DND-41 (cell line): ENCODE data around the gene NPTN.

Source experiments
- ATAC-seq: fragments of 200-7000 bp; cut with Tn5 transposase; 3 replicates; pipeline ENCODE4 v1.9.1; 2021; ENCODE audit warnings: low read depth; ENCODE audit not compliant: insufficient read depth
- DNase-seq: peaks from one replicate; pipeline ENCODE4 v3.0.0-alpha.2; 2020
- H2AFZ ChIP-seq: 2 replicates; pipeline ENCODE4 v1.6.0; 2012; ENCODE audit warnings: low read depth, low read length
- H3K27ac ChIP-seq: 2 replicates; pipeline ENCODE4 v1.5.1; 2012; ENCODE audit warnings: low read length, inconsistent platforms
- H3K27me3 ChIP-seq: fragments of 200-600 bp; sonication (generic); 2 replicates; pipeline ENCODE4 v1.6.0; 2012; ENCODE audit warnings: low read length, mild to moderate bottlenecking, inconsistent platforms; ENCODE audit not compliant: insufficient read depth, poor library complexity
- H3K36me3 ChIP-seq: 2 replicates; pipeline ENCODE4 v1.5.1; 2012; ENCODE audit warnings: low read length, inconsistent platforms; ENCODE audit not compliant: insufficient read depth
- H3K4me1 ChIP-seq: 2 replicates; pipeline ENCODE4 v1.5.1; 2012; ENCODE audit warnings: mild to moderate bottlenecking, low read length; ENCODE audit not compliant: insufficient read depth
- H3K4me2 ChIP-seq: 2 replicates; pipeline ENCODE4 v1.6.0; 2012; ENCODE audit warnings: mild to moderate bottlenecking, moderate library complexity, low read length, inconsistent platforms; ENCODE audit not compliant: insufficient read depth
- H3K4me3 ChIP-seq, 2 experiments: fragments of 200-600 bp in 1 of 2; shearing (Covaris generic) in 1 of 2; 2 replicates each; pipeline ENCODE4 v1.5.1; 2012 to 2016; ENCODE audit warnings: inconsistent platforms in 2 of 2, low read length in 2 of 2, mild to moderate bottlenecking in 2 of 2, low read depth in 1 of 2, moderate library complexity in 1 of 2
- H3K79me2 ChIP-seq: 2 replicates; pipeline ENCODE4 v1.6.0; 2012; ENCODE audit warnings: low read length, inconsistent platforms; ENCODE audit not compliant: insufficient read depth
- H3K9ac ChIP-seq: 2 replicates; pipeline ENCODE4 v1.6.0; 2012; ENCODE audit warnings: low read depth, mild to moderate bottlenecking, inconsistent platforms, low read length, moderate library complexity
- H3K9me3 ChIP-seq: 2 replicates; pipeline ENCODE4 v1.5.1; 2012; ENCODE audit warnings: low read length, moderate library complexity, mild to moderate bottlenecking, inconsistent platforms; ENCODE audit not compliant: insufficient read depth, severe bottlenecking
- H4K20me1 ChIP-seq: 2 replicates; pipeline ENCODE4 v1.6.0; 2012; ENCODE audit warnings: low read length; ENCODE audit not compliant: insufficient read depth
- EZH2 ChIP-seq: IDR thresholded peaks from 3 replicates; pipeline ENCODE4 v1.6.1; 2012; ENCODE audit warnings: borderline replicate concordance, low read depth, mild to moderate bottlenecking, moderate library complexity, low read length, inconsistent platforms; ENCODE audit not compliant: severe bottlenecking
- TF ChIP-seq, protein P1 (sequence below): IDR thresholded peaks from 2 replicates; pipeline ENCODE4 v1.5.1; 2012; ENCODE audit warnings: borderline replicate concordance, low read length, moderate library complexity, mild to moderate bottlenecking; ENCODE audit not compliant: poor library complexity, severe bottlenecking; ENCODE audit errors: extremely low read depth

Gene NPTN

DNA sequence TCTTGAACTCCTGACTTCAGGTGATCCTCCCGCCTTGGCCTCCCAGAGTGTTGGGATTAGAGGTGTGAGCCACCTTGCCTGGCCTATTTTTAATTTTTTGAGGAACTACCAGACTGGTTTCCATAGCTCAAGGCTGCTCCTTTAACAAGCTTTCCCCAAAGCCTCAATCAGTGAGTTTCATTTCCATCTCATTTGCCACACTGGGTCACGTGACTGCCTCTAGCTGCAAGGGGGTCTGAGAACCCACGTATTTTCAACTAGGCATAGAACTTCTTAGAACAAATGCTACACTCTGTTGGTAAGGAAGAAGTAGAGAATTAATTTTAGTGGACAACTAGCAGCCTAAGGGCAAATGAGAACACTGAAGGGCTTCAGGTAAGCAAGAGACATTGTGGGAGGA lies 47.9 kb upstream of the NPTN start:
- Histone ChIP-seq H3K36me3 (no peaks in the 10 kb centered on the region), H4K20me1 (no peaks in the 10 kb centered on the region; the same call in 1 of the 2 replicates), H2AFZ (no peak overlapping the region), H3K4me3 (no peak overlapping the region), H3K4me2 (no peak overlapping the region), H3K27ac (no peak overlapping the region), H3K9ac (no peak overlapping the region), H3K4me1 (no peaks in the 10 kb centered on the region), H3K27me3 (peaks cover 1% of the 10 kb centered on the region), H3K79me2 (no peaks in the 10 kb centered on the region), H3K9me3 (no peaks in the 10 kb centered on the region)
- DNase-seq (no peak), ATAC-seq (no peak)
- TF ChIP-seq EZH2, result no peak
- TF ChIP-seq, protein P1, sequence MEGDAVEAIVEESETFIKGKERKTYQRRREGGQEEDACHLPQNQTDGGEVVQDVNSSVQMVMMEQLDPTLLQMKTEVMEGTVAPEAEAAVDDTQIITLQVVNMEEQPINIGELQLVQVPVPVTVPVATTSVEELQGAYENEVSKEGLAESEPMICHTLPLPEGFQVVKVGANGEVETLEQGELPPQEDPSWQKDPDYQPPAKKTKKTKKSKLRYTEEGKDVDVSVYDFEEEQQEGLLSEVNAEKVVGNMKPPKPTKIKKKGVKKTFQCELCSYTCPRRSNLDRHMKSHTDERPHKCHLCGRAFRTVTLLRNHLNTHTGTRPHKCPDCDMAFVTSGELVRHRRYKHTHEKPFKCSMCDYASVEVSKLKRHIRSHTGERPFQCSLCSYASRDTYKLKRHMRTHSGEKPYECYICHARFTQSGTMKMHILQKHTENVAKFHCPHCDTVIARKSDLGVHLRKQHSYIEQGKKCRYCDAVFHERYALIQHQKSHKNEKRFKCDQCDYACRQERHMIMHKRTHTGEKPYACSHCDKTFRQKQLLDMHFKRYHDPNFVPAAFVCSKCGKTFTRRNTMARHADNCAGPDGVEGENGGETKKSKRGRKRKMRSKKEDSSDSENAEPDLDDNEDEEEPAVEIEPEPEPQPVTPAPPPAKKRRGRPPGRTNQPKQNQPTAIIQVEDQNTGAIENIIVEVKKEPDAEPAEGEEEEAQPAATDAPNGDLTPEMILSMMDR, result no peak

DNA sequence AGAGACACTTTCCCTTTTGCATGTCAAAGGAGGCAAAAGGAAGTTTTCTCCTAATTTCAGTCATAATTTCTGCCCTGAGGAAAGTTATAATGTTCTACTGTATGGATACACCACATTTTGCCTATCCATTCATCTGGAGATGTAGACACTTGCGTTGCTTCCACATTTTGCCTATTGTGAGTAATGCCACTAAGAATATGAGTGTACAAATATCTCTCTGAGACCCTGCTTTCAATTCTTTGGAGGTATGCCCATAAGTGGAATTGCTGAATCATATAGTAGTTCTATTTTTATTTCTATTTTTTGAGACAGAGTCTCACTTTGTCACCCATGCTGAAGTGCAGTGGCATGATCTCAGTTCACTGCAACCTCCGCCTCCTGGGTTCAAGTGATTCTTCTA lies 47.4 kb upstream of the NPTN start:
- Histone ChIP-seq H3K79me2 (no peaks in the 10 kb centered on the region), H3K4me1 (no peaks in the 10 kb centered on the region), H3K36me3 (no peaks in the 10 kb centered on the region), H3K4me3 (no peak overlapping the region), H3K4me2 (no peak overlapping the region), H3K9me3 (no peaks in the 10 kb centered on the region), H2AFZ (no peak overlapping the region), H4K20me1 (no peaks in the 10 kb centered on the region; the same call in 1 of the 2 replicates), H3K9ac (no peak overlapping the region), H3K27ac (no peak overlapping the region), H3K27me3 (no peaks in the 10 kb centered on the region)
- no peak for TF ChIP-seq EZH2
- TF ChIP-seq, protein P1, result no peak
- ATAC-seq, result no peak
- no peak for DNase-seq

DNA sequence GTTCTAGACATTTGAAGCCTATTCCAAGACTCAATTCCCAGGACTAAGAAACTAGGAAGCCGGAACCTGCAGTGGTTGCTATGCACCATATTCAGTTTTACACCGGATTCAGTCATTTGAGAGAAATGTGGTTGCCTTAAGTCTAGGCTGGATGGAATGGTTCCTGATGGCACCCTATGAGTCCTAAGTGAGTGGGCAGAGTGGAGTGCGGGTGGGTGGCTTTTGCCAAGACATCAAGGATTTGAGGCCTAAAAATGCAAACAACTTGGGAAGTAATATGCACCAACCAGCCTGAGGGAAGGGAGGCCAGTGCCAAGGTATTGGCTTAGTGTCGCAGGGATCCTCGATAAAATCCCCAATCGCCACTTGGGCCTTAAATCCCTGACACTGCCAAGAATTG lies 46.8 kb upstream of the NPTN start:
- Histone ChIP-seq H3K27ac (no peak overlapping the region), H3K27me3 (no peaks in the 10 kb centered on the region), H3K4me2 (no peak overlapping the region), H3K36me3 (no peaks in the 10 kb centered on the region), H2AFZ (no peak overlapping the region), H4K20me1 (no peaks in the 10 kb centered on the region; the same call in 1 of the 2 replicates), H3K9me3 (no peaks in the 10 kb centered on the region), H3K4me3 (no peak overlapping the region), H3K9ac (no peak overlapping the region), H3K79me2 (no peaks in the 10 kb centered on the region), H3K4me1 (no peaks in the 10 kb centered on the region)
- no peak for TF ChIP-seq EZH2
- TF ChIP-seq, protein P1, result no peak
- ATAC-seq (no peak), DNase-seq (no peak)

DNA sequence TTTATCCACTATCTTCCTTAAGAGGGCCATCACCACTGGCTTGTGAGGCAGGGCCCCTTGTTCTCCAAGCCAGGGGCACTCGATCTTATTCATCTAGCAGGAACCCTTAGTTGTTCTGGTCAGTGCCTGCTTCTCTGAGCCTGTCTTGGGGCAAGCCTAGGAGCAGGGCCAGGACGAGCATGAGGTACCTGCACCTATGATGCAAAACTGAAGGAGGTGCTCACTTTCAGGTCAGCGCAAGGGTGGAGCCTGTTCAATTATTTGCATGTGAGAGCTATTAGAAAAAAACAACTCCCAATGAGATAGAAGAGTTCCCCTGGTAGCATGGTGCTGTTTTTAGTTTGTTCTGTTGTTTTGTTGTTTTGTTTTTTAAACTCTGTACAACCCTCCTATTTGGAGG lies 46.0 kb upstream of the NPTN start:
- Histone ChIP-seq H2AFZ (no peak overlapping the region), H3K27me3 (no peaks in the 10 kb centered on the region), H3K4me1 (no peaks in the 10 kb centered on the region), H3K4me2 (no peak overlapping the region), H3K9ac (no peak overlapping the region), H4K20me1 (no peaks in the 10 kb centered on the region; the same call in 1 of the 2 replicates), H3K79me2 (no peaks in the 10 kb centered on the region), H3K27ac (no peak overlapping the region), H3K9me3 (no peaks in the 10 kb centered on the region), H3K4me3 (no peak overlapping the region), H3K36me3 (no peaks in the 10 kb centered on the region)
- ATAC-seq, result no peak
- DNase-seq, result no peak
- TF ChIP-seq EZH2, result no peak
- TF ChIP-seq, protein P1, result no peak
